DMS79 treated with DMSO at 0.1 percent for 48 hours (cell line): ENCODE results near the gene ERAP2.
A peak's percentile ranks its signal among the peaks of the same experiment; 100 is the strongest.
"Not testable (repeated sequence)": the region's sequence is repeated elsewhere in the genome, so short reads cannot be mapped to it uniquely, and the experiment has no call there.

ENCODE experiments used
- DNase-seq: peaks from one replicate; lab custom pipeline; 2025; lab: John Stamatoyannopoulos, UW

ERAP2 gene, protein sequence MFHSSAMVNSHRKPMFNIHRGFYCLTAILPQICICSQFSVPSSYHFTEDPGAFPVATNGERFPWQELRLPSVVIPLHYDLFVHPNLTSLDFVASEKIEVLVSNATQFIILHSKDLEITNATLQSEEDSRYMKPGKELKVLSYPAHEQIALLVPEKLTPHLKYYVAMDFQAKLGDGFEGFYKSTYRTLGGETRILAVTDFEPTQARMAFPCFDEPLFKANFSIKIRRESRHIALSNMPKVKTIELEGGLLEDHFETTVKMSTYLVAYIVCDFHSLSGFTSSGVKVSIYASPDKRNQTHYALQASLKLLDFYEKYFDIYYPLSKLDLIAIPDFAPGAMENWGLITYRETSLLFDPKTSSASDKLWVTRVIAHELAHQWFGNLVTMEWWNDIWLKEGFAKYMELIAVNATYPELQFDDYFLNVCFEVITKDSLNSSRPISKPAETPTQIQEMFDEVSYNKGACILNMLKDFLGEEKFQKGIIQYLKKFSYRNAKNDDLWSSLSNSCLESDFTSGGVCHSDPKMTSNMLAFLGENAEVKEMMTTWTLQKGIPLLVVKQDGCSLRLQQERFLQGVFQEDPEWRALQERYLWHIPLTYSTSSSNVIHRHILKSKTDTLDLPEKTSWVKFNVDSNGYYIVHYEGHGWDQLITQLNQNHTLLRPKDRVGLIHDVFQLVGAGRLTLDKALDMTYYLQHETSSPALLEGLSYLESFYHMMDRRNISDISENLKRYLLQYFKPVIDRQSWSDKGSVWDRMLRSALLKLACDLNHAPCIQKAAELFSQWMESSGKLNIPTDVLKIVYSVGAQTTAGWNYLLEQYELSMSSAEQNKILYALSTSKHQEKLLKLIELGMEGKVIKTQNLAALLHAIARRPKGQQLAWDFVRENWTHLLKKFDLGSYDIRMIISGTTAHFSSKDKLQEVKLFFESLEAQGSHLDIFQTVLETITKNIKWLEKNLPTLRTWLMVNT

DNA sequence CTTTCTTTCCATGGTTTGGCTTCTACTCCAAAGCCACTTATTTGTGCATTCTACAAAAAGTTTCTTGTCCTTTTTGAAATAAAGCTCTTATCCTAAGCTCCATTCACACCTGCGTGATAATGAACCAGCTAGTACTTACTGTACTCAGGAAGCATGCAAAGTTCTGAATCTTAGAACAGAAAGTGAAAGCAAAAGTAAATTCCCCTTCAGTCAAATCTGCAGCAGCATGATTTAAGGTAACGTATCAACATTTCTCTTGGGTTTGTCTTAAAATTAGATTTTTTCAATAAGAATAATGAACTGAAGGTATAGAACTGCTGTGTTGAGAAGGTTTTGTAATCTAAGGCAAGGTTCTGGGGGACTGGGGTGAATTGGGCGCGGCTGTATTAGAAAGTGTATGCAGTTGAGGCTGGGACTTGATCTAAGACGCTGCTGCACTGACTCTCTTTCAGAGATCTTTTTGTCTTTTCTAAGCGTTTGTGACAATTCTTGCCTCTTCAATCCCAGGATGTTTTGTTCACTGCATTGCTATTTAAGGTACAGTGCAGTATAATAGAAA lies at the start of gene ERAP2:
Gene ERAP2, plus strand, starts transcription at position 209 of the 559 bp plus-strand sequence. CDS start 3,186 bp downstream, outside the sequence.
- peak; percentile 74 for DNase-seq

DNA sequence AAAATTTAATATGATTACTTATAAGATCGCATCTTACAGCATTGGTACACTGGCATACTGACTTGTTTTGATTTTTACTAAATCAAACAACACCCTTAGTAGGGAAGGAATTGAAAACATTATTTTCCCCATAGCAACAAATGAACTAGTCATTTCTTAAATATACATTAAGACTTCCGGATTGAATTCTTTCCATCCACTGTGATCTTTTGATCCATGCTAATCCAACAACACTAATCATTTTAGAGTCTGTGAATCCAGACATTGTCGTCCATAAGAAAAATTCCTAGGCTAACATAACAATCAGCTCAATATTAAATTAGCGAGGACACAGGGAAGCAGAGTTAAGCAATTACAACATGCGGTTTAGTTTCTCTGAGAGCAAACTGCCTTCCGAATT lies 47.0 kb upstream of the ERAP2 start:
- no peak for DNase-seq

DNA sequence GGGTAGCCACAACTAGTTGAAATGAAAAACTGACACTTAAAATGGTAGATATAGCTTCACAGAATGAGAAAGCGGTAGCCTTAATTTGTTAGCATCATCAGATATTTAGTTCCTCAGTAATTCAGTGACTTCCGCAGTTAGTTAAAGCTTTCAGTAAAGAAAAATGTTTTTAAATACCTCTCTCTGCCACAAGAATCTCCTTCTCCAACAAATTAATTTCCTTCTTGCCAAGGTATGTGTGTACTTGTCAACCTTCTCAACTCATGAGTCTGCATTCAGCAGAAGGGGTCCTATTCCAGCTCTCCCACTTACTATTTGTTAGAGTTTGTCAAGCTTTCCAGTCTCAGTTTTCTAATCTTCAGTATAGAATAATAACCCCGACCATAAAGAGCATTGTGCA lies 42.3 kb upstream of the ERAP2 start:
- DNase-seq = no peak

DNA sequence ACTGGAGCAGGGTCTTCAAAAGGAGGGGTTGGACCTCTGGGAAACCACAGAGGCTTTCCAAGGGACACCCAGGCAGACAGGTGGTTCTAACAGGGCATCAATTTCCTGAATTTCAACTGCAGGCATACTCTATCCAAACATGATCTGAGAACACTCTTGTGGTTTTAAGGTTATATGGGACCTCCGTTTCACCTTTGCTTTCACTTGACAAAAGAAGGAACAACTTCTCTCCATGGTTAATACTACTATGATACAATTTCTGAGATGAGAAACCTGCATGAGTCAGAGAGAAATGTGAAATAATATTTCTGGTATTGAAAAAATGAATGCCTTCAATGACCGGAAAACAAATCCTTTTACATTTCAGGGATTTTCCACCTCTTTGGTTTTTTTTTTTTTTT lies 40.5 kb upstream of the ERAP2 start:
- DNase-seq = no peak

DNA sequence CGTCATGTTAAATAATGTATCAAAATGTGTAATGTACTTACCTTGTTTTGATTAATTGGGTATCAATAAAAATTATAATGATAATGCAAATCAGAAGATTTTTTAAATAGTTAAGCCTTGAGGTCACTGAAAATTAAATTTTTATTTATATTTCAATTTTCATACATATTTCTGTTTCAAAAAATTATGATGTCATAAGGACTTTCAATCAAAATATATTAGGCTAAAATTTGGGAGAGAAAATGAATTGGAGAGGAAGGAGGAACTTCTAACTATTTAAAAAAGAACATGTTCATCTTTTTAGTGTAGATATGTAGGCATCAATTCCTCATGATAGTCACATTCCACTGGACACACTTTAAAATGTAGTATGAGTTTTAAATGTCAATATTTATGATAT lies 39.5 kb upstream of the ERAP2 start:
- no peak for DNase-seq

DNA sequence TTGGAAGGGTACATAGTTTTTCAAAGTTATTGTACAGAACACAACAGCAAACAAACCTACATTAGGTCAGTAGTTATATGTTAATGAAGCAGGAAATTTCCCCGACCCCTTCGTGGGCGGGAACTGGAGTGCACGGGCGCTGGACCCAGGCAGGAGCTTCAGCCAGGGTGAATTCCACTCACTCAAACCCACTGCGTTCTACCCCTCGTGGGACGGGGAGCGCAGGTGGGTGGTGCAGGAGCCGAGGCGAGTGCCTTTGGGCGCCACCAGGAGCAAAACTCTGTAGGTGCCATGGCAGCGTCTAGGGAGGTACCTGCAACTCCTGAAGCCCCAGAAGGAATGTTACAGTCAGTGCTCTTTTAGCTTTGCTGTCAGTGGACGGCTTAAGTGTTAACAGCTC lies 39.0 kb upstream of the ERAP2 start:
- no peak for DNase-seq

DNA sequence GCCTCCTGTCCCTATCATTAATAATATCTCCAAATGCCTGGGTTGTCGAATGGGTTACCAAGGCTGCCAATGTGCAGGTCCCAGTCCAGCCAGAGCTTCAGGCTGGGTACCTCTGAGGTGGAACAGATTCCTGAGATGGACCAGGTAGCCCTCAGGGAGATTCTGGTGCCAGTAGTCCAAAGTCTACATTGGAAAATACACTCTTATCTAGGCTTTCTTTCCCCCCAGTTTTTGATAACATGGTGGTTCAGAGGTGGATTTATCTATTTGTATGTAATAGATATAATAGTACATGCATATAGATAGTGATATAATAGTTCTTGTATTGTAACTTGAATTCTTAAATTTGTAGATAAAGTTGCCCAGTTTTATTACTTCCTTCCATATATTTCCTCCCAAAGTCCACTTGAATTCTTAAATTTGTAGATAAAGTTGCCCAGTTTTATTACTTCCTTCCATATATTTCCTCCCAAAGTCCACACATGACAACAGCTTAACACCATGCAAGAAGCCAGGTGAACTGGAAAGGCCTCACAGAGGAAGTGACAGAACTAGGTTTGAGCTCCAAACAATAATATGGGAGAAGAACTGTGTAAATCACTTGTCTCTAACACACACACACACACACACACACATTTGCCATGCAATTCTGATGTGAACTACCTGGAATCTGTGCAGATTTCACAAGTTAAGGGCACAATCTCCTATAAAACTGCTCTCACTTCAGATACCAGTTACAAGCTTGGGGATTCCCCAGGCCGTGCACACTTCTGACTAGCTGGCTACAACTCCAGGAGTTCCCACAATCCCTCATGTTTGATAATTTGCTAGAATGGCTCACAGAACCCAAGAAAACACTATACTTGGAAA lies 37.9 kb upstream of the ERAP2 start:
- DNase-seq = no peak

DNA sequence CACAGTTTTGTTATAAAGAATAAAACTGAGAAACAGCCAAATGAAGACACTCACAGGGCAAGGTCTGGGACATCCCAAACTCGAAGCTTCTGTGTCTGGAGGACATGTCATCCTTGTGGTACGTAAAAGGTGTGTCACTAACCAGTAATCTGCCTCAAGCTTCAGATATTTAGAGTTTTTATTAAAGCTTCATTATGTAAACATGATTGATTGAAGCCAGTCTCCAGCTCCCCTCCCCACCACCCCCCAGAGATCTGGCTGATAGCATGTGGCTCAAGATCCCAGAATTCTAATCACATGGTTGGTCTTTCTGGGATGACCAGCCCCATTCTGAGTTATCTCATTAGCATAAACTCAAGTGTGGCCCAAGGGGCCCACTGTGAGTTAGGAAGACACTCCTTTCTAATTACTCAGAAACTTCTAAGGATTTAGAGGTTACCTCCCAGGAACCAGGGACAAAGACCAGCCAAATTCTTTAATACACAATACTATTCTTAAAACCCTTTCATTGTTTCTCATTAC lies 37.2 kb upstream of the ERAP2 start:
- DNase-seq = no peak

DNA sequence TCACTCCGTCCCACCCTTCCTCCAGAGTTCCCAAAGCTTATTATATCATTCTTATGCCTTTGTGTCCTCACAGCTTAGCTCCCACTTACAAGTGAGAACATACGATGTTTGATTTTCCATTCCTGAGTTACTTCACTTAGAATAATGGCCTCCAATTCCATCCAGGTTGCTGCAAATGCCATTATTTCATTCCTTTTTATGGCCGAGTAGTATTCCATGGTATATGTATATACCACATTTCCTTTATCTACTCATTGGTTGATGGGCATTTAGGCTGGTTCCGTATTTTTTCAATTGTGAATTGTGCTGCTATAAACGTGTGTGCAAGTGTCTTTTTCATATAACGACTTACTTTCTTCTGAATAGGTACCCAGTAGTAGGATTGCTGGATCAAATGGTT lies 34.4 kb upstream of the ERAP2 start:
- not testable (repeated sequence) for DNase-seq

DNA sequence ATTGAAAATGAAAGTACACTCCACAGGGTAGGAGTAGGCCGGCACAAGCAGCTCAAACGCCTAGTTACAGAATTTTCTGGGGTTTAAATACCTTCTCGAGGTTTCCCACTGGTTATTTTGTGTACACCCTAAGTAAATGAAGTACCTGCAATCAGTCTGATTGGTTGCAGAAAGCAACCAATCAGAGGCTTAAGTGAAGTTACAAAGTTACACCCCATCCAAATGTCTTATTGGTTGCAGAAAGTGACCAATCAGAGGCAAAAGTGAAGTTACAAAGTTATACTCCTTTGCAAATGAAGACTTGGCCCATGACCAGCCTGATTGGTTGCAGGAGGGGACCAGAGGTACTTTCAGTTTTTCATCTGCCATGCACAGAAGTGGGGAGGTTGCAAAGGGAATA lies 33.2 kb upstream of the ERAP2 start:
- DNase-seq = no peak

DNA sequence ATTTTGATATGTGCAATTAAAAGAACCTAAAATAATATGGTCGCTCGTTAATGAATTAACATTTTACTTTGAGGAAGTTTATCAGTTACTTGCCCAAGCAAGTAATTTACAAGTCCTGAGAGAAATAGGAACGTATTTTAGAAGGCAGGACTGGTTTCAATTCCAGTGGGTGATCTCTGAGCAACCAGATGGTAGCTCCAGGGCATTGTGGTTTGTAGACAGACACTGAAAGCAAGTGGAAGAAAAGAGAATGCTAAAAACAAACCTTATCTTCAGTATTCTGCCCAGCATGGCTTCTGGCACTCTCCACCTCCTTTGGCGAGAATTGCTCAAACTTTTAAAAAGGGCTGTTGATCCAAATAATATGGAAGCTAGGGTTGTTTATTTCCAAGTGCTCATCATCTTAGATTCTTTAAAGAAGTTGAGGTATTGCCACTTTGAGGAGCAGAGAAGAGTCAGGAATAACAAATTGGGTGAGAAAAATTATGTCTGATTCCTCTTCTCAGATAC lies 31.8 kb upstream of the ERAP2 start:
- no peak for DNase-seq

DNA sequence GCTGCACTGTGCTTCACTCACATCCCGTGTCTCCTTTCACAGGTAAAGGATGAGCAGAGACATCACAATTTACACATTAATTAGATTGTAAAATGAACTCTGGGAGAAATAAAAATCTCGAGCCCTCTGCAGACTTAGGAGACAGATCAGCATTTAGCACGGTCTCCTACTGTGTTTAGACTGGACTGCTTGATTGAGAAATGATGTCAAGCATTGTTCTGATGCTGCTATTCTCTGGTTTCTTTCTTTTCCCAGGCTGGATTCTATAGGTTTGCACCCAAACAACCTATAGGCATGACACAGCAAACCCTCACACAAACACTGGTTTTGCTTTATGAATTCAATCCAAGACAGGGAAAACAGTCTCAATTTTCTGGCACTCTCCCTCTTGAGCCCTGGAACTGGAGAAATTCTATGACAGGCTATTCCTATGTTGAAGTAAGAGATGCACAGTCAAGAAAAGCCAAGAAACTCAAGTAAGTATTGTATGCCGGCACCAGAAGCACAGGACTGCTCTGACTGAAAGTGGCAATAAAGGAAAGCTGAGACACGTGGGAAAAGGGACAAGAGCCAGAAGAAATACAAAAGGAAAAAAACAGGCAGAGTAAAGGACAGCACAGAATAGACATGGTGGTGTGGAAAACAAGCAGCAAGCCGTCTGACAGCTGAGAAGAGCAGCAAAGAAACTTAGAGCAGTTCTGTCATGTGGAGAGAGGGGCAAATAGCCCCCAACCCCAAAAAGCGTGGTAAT lies 24.8 kb upstream of the ERAP2 start:
- no peak for DNase-seq

DNA sequence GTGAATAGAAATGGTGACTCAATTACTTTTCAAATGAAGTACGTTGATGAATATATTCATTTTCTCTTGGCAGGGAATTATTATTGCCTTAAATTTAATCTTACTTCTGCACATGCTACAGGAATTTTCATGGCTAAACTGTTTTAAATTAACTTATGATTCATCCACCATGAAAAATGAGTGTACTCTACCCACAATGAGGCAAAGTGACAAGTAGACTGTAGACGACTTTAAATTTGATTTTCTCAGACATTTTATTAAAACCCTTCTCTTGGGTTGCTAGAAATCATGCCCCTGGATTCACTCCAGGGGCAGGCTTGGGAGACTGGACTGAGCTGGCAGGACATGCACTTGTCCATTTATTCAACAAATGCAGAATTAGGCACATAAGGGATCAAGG lies 23.5 kb upstream of the ERAP2 start:
- no peak for DNase-seq

DNA sequence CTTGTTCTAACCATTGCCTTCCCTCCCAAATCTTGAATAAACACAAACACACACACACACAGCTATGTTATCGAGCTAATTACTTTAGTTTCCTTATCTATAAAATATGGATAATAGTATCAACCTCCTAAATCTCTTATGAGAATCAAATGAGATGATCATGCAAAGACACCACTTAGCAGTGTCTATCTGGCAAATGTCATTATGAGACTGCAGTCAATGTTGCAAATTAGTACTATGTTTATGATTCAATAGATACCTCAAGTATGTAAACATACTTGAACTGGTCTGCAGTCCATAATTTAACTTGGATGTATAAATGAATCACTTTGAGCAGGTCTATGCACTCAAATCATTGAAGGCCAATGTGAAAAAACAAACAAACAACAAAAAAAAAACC lies 22.2 kb upstream of the ERAP2 start:
- no peak for DNase-seq

DNA sequence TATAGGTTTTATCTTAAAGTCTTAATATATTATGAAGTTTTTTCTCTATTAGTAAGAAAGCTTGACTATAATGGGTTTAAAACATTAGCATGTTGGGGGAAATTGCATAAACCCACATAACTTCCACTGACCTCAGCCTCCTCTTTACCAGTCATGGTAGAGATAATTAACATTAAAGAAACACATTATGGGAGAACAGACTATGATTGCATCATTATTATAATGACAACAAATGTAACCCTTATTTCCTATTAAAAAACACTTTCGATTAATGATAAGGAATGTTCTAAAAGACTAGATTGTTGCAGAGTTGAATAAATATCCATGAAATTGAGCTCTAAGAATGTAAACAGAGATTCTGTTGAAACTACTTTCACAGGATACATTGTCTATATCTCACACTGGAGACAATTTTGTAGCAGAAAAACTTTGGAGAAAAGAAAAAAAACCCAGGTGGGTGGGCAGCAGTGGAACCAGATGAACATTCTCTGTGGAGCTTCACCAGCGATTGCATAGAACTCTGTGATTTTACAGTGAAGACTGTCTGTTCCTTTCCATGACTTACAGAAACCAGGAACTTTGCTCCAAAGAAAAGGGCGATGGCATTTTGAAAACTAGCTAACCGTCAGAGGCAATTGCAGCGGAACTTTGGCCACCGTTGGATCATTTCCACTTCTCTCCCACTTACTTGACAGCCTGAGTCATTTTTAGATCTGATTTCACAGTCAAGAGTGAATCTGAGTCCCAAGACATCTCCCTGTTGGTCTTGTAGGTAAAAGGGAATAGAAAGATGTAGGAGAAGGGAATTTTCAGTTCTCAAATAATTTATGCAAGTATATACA lies 21.0 kb upstream of the ERAP2 start:
- no peak for DNase-seq

DNA sequence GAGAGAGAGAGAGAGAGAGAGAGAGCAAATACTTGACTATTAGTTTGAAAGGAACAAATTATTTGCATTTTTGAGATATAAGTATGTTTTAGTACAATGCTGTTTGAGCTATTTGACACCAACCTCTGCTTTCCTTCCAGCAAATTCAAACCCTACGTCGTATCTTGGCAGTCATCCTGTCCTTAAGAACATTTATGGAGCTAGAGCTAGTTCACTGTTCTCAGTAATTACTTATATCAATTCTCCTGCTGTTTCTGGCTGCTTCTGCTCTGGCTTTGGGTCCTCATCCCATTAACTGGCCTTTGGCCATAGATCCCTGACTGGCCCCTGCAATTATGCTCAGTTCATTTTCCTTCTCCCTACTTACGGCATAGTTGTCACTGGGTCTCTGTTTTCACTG lies 19.9 kb upstream of the ERAP2 start:
- no peak for DNase-seq

DNA sequence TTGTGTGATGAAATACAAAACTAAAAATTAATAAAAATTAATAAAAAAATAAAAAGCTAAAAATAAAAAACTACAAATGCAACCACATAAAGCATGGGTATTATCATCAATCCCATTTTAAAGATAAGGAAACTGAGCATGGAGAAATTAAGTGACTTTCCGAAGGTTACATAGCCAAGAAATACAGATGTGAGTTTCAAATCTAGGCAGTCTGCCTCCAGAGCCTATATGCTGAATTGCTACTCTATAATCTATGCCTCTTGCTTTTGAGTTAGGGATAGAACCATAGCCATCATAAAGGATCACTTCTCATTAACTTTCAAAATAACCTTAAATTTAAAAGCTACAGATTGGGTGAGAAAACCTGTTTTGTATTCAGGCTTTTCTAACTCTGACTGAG lies 18.8 kb upstream of the ERAP2 start:
- no peak for DNase-seq

DNA sequence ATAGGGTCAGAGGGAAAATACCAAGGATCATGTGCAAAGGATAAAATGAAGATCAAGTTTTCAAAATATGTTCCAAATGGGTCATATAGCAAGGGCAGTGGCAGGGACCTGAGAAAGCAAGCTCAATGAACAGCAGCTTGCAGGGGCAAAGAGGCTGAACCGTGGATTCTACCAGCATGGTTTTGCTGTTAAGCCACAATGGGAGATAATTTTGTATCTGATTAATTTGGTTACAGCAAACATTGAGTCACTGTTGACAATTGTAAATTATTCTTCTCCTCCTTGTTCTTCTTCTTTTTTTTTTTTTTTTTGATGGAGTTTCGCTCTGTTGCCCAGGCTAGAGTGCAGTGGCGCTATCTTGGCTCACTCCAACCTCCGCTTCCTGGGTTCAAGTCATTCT lies 18.4 kb upstream of the ERAP2 start:
- DNase-seq = no peak

DNA sequence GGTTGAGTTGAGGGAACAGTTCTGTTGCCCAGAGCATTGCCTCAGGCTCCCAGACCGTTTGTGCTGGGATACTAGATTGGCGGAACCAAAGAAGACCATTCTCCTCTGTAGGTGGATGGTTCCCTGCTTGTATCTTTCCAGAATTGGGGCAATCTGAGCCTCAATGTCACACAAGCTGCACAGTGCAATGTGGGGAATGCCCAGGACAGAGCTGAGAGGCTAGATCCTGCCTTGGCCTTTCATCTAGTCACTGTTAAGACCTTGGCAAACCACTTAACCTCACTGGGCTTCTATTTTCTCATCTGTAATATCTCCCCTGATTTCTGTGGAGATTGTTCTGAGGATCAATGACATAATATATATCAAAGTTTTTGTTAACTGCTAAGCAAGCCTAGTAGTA lies 16.9 kb upstream of the ERAP2 start:
- no peak for DNase-seq

DNA sequence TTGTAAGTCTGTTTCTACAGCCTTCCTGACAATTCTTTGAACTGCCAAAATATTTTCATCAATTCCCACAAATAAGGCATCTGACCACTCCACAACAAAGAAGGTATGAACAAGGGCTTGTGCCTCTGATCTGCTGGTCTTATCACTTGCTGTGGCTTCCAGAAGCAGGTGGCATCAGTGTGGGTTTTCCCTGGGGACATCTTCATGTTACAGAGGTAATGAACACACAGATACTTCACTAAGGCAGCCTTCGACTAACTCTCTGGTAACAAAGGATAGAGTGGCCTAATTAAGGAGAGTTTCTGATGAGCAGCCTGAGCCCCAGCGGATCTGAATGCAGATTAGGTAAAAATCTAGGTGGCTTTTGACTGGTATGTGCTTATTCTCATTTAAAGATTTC lies 15.2 kb upstream of the ERAP2 start:
- peak; percentile 67 for DNase-seq
